GM18511 (cell line): Measurements from ENCODE around the gene PDGFD.
A peak's percentile ranks its signal among the peaks of the same experiment; 100 is the strongest.

Source experiments
- ATAC-seq: cut with Tn5 transposase; IDR thresholded peaks from one replicate; pipeline ENCODE4 v1.9.1; 2021; ENCODE audit warnings: mild to moderate bottlenecking, moderate library complexity; ENCODE audit not compliant: unreplicated experiment

PDGFD gene

DNA sequence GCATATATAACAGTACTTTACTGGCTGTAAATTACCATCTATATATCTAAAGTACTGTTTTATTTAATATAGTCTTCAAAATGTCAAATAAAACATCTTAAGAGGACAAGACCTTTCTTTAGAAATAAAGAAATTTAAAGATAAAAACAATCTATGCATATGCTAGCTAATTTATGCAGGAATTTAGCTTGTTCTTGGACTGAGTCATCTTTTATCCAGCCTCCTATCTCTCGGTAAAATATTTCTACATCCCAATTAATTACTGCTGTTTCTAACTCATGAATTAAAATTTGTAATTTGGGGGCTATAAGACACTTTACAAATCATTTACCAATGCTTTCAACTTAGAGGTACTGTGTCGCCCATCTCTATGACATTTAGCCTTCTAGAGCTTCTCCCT lies 200.3 kb downstream of the PDGFD start:
- no peak for ATAC-seq

DNA sequence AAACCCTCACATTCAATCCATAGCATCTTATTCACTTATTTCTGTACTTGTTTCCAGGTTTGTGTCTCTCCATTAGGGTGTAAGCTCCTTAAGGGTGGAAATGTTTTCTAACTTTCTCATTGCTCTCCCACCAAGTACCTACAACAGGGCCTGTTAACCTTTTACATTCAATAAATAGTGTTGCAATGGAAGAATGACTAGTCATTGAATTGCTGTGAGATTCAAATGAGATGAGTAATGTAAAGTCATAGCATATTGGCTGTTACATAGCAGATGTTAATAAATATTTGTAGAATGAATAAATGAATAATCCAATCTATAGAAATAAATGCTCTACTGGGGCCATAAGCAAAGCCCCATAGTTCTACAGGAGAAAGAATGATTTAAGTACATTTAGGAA lies 202.9 kb downstream of the PDGFD start:
- ATAC-seq: no peak

DNA sequence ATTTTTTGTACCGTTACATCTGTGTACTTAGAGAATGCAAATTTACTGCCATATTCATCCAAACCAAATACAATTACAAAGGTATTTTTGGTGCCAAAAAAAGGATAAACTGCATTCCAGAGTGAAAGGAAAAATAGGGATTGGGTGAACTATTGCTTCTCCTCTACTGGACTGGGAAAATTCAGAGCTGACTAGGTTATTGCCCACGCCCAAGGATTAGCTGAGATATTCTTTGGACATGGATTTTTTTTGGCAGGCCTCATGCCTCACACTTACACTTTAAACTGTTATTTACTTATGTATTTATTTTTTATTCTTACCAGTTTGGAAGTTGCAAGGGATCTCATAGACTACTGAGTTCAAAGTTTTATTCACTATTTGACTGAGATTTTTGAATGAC lies 203.8 kb downstream of the PDGFD start:
- ATAC-seq: no peak

DNA sequence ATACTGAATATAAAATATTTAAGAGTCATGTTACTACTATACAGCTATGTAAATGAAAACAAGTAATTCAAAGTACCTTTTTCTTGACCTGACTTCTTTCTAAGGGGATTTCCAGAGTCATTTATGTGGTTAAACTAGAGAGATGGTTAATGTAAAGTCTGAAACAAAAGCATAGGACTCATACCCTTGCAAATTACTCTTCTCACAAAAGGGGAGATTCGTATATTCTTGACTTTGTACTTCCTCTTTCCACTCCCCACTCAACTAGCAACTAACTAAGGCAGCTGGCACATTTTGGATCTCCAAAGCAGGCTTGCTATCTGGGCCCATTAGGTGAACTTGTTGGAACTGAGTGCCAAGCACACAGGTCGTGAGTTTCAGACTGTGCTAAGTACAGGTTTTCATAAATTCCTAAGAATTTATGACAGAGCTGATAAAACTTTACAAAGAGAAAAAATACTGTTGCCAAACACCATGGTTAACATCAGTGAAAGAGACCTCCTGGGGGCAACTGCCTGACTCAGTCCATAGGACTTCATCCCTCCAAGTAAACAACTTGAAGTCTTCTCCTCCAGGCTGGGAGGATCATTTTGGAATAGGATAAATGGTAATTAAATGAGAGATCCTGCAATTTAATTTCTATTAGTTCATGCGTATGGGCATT lies 204.5 kb downstream of the PDGFD start:
- peak; percentile 98 for ATAC-seq

DNA sequence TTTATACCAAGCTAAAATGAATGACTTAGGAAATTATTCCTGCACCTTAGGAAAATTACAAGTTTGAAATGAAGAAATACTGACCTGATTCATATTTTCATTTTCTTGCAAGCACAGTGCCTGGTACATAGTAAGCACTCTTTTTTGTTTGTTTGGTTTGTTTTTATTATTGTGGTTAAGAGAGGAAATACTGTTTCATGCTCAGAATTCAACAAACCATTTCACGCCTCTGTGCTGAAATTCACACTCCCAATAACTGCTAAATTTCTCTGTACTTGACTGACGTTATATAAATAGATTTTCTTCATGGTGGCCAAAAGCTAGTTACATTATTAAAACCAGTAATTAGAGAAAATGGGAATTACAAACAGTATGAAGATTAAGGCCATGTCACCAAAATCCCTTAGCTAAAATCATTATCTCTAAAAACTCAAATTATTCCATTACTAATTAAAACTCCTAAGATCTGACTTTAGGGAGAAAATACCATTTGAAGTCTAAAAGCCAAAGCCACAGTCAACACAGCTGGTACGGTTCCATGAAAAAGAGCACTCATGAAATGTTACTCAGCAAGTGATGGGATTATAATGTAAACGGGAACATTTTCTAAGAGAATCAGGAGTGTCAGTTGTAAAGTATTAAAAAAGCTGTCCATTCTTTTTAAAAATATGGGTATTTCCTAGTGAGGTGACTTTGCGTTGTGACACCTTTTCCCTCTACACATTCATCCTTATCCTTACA lies 205.3 kb downstream of the PDGFD start:
- ATAC-seq: peak; percentile 47

DNA sequence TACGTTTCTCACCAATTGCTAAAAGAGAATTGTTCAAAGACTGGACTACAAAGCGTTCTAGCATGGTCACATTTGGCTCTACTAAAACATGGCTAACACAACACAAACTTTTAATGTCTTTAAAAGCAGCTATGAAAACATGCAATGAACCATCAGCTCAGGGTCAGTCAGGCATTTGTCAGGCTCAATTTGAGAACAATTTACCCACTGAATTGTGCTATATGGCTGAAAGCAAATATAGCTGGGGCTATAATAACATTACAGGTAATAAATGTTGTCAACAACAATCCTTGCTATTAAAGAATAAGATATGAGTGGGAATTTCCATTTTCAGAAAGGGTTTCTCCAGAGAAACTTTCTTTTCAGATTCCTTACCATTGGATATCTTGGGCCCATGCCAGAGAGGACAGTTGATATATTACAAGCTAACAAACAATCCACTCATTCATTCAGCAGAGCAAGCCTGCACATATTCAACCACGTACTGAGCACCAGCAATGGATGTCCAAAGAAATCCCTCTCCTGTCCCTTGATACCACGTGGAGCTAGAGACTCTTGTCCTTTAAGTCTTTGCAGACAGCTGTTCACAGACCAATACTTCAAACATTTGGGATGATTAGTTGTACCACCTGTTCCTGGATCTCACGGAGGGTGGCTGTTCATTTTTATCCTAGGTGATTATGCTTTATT lies 210.0 kb downstream of the PDGFD start:
- no peak for ATAC-seq

DNA sequence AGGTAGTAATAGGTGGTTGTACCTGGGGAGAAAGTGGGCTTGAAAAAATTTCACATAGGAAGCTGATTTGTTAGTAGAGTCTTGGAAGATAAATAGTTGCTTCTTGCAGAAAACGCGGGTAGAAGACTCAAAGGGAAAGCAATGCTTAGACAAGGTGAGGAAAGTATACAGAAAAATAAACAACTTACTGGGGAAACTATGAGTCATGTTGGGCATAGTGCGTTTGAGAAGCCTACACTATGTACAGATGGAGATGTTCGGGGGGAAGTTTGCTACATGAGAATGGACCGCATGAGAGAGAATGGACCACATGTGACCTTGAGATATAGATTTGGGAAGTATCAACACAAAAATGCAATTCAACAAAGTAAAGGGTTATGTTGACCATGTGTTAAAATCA lies 214.2 kb downstream of the PDGFD start:
- ATAC-seq: no peak

DNA sequence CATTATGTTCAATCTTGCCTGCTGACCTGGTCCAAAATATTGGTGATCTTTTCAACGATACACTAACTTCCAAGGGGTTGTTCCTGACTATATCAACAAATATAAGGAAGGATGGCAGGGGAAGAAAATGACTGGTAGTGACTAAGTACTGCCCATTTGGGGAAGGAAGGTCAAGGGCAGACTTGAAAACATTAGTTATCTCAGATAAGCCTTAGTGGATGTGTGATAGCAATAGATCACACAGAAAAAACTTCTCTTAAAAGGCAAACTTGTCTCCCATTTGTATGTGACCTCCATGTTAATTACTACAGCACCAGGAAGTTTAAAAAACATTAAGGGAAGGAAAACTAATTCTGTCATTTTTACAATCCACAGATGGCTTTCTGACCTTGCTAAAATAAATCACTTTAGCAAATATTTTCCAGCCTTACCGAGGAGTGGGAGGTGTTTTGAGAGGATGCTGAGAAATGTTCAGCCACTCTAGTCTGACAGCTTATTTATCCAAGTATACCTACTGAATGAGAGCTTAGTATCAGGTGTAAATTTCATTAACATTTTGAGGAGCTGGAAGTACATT lies 215.7 kb downstream of the PDGFD start:
- ATAC-seq: no peak

DNA sequence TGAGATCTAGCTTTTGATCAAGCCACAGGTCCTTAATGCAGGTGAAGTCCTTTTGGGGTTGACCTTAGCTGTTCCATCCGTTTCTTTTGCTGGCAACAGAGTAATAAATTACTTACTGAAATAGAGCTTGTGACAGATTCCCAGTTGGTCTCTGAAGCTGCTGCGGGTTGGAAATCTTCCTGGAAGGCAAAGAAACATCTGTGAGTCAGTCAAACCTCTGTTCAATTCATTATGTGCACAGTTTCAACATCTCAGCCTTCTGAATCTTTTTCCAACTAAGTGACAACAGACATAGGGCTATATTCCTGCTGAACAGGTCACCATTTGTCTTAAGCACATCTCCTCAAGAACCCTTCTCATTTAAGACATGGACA lies 216.4 kb downstream of the PDGFD start:
- ATAC-seq: no peak

DNA sequence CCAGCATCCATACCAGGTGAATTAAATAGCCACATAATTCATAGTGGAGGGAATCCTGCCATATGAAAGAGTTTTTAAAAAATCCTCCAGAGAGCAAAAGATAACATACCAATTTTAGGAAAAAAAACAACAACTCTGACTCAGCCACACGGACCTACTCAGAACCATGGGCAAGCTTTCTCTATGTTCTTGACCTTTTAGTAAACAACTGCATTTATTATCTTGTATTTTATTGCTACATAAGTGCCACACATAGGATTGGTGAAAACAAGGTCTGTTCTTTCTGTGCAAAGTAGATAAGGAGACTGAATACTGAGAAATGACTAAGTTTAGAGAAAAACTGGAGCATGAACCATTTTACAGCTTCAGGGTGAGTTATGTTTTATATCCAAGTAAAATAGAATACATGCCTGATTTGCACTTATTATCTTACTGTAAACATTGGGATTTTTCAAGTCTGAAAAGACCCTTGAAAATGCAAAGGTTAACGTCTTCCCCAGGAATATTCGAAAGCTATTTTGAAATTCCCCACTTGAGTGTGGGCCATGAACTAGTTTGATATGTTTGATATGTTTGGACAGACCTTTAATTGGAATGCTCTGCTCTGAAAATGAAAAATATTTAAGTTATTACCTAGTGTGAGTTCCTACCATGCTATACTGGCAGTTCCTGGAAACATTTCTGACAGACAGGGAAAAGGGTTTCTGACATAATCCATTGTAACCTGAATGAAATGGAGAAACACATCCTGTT lies 217.0 kb downstream of the PDGFD start:
- ATAC-seq: no peak

DNA sequence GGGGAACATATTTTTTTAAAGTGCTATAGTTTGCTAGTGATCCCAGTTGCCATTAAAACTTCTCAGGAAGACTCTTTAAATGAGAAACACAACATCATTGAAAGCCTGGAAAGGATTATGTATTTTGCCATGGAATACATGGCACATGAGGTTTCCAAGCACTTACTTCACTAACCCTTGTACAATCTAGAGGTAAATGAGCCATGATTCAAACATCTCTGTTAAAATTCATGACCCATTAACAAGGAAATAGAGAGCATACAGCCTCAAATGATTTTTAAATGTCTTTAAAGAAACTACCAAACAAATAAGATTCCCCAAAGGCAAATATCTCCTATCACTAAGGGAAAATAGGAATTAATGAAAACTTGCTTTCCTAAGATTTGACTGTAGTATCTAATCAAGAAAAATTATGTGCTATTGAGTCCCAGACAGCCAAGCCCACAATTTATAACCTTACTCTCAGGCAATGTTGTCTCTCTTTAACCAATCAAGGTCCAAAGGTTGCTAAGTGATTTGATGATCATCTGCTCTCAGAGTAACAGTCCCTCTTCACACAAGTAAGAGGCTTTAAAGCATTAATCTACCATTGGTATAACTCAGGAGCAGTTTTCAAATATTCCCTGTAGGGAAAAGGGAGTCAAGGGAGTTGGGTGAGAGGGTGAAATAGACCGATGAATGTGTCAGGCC lies 219.6 kb downstream of the PDGFD start:
- ATAC-seq: no peak

DNA sequence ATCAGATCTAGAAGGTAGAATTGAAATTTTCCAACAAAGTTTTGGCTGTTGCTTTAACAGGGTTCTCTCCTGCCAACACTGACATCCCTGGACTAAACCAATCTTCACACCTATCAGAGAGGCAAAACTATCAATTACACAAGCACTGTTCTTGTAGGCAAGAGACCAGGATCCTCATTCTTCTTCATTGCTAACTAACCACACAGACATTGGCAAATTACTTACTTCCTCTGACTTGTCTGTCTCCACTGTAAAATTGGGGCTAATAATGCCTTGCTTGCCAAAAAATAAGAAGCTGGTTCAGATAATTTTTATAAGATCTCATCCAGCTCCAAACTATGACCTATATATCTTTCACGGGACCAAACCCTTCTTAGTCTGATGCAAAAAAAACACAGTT lies 221.3 kb downstream of the PDGFD start:
- ATAC-seq: no peak

DNA sequence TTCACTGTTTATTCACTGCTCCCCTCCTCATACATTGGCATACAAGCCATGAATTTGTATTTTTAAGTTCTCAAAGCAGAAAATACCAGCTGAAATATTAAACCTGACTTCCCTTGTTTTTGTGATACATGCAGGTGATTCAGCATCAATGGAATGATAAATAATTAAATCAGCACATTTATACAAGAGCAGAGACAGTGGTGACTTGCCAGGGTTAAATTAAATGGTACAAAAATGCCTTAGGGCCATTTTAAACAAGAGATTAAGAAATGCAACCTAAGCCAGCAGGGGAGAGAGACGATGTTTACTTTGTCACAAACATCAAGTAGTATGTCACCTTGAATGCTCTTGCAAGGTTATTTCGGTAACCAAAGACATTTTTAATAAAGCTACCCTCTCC lies 223.4 kb downstream of the PDGFD start:
- ATAC-seq: no peak

DNA sequence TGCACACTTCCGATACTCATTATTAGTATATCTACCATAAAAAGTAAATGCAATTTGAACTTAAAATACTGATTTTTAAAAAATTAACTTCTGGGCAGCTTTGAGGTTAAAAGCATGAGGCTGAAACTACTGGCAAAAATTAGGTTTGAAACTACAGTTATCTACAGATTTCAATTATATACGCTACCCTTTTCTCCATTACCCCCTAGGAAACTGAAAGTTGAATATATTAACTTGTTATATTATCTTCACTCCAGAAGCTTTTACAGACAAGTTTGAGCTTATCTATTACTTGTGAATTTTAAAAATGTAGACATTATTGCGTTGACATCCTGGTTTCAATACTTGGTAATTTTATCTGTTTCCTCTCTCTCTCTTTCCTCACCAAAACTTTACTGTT lies 224.3 kb downstream of the PDGFD start:
- peak; percentile 67 for ATAC-seq

DNA sequence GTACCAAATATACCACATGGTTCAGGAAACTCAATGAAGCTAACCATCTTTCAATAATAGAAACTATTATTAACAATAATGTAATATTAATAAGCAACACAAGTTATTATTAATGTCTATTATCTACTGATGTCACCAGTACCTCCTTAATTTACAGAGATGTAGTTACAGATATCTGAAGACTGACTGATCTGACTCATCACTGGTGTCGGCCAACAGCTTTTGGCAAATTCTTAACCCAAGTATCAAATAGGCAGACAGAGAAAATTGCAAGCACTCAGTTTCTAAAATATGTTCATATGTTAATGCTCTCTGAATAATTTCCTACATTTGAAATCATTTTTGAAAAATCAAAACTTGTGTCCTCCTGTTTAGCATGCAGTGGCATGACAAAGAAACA lies 227.9 kb downstream of the PDGFD start:
- no peak for ATAC-seq

DNA sequence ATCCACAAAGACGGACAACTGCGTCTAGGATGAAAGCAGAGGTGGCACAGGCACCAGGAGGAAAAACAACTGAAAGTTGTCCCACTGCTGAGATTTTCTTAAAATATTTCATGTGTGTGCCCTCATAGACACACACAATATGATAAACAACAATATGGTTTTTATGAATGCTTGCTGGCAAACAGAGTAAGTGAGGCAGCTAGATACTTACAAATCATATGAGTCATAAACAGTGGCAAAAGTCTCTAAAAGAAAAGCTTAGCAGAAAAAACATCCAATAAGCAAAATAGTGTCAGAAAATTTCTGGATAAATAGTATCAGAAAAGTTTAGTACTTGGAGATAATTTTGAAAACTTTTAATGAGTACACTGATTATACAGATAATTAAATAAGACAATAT lies 228.7 kb downstream of the PDGFD start:
- ATAC-seq: no peak

DNA sequence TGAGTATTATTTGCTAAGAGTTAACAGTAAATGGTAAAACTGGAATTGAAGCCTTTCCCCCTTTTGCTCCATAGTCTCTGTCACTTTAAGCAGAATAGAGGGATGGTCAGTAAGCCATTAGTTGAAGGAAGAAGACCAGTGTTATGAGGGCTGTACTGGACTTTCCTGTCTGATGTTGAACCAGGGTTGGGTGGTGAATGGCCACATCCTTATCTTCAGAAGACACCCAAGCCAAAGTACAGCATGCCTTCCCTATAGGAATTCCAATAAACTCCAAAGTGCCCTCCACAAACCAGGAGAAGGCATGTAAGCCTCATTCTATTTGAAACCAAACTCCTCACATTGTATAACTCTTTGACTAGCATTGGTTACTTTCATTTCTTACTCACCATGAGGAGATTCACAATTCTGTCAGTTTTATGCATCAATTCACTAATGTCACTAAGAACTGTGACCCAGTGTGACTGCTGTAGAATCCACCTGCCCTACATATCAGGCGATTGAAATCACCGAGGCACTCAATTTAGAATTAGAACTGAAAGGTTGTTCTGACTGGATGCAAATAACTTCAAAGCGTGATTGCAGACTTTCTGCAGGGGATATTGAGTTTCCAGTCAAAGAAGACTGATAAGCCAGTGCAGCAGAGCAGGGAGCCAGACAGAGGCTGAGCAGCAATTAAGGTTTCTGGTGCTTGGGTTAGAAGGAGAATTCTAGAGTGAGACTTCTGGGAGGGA lies 234.6 kb downstream of the PDGFD start:
- peak; percentile 93 for ATAC-seq

DNA sequence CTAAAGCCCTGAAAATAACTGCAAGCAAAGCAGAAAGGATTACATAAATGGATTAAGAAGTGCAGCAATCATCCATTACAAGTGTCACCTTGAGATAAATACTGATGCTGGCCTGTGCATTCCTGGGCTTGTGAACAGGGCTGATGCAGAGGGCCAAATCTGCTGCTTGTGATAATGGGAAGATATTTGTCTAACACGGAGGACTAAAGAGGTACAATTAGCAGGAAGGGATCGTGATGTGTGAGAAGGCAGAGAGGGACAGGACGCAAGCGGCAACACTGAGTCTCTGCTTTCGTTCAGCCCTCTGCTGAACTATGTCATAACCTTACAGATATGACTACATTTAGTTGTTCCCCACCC lies 235.2 kb downstream of the PDGFD start:
- peak; percentile 6 for ATAC-seq

DNA sequence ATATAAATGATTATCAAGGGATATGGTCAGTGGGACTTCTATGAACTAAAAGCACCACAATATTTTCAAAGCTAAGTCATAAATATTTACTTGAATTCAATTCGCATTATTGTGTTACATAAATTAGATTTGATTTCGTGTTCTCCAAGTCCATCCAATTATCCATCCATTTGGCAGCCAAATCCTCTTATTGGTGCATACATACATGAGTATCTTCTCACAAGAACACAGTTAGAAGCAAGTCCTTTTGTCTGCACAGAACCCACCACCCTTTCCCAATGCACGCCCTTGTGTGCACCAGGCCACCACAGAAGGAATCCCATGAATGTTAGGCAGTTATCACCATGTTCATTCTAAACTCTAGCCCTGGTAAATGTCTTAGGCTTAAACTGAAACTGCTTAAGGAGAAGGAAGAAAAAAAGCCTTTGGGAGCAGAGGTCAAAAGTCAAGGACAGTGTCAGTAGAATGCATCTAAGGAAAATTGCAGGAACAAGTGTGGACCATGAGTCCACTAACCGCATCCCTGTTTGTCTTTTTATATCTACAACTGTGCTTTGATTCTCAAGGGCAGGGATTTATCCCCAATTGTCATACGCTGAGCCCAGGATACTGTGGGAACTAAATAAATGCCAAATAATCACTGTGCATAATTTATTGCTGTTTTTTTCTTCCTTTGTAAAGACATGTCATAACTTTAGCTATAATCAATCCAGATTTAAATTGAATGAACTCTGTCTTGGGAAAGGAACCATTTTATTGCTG lies 235.7 kb downstream of the PDGFD start:
- no peak for ATAC-seq
